Heart left ventricle (tissue), 16 donors: ENCODE measurements around the gene ARNT2. TPM values are rescaled to one million over a fixed set of nuclear protein-coding genes. Genes with fewer than 3 reads are reported as not detected.

ENCODE experiments used
- ATAC-seq, 4 donors: fragments of 200-7000 bp; cut with Tn5 transposase; one replicate each; pipeline ENCODE4 v1.9.1; 2020 to 2022; ENCODE audit warnings: moderate library complexity in 4 of 4, mild to moderate bottlenecking in 3 of 4, moderate number of reproducible peaks in 1 of 4
- DNase-seq, 5 donors: peaks; one replicate each; pipeline ENCODE4 v3.0.0-alpha.2; 2020
- H3K27ac ChIP-seq, 12 donors: fragments of 200-600 bp; sonication (generic) in 4 of 12; one replicate each; pipeline versions ENCODE4 v1.5.0 to v1.8.0; 2016 to 2022; ENCODE audit warnings: mild to moderate bottlenecking in 2 of 12
- H3K27me3 ChIP-seq, 9 donors: fragments of 200-600 bp; sonication (generic) in 2 of 9; one replicate each; pipeline versions ENCODE4 v1.5.1 to v1.8.0; 2016 to 2022; ENCODE audit warnings: mild to moderate bottlenecking in 3 of 9
- H3K36me3 ChIP-seq, 9 donors: fragments of 200-600 bp; sonication (generic) in 2 of 9; one replicate each; pipeline versions ENCODE4 v1.5.0 to v1.8.0; 2018 to 2022; ENCODE audit warnings: mild to moderate bottlenecking in 2 of 9
- H3K4me1 ChIP-seq, 12 donors: fragments of 200-600 bp; sonication (generic) in 4 of 12; one replicate each; pipeline versions ENCODE4 v1.5.0 to v1.8.0; 2016 to 2022; ENCODE audit warnings: mild to moderate bottlenecking in 3 of 12
- H3K4me3 ChIP-seq, 12 donors: fragments of 200-600 bp; sonication (generic) in 4 of 12; one replicate each; pipeline versions ENCODE4 v1.5.0 to v1.8.0; 2017 to 2022; ENCODE audit warnings: mild to moderate bottlenecking in 9 of 12, moderate library complexity in 4 of 12
- H3K9me3 ChIP-seq, 12 donors: fragments of 200-600 bp; sonication (generic) in 4 of 12; one replicate each; pipeline versions ENCODE4 v1.5.0 to v1.8.0; 2016 to 2022; ENCODE audit warnings: mild to moderate bottlenecking in 1 of 12
- CTCF ChIP-seq, 12 donors: fragments of 200-600 bp; sonication (generic) in 4 of 12; IDR thresholded peaks; one replicate each; pipeline versions ENCODE4 v1.5.0 to v1.8.0; 2018 to 2022; ENCODE audit warnings: antibody characterized with exemption in 12 of 12, mild to moderate bottlenecking in 5 of 12
- POLR2A ChIP-seq, 2 donors: fragments of 450-650 bp; IDR thresholded peaks; one replicate each; pipeline ENCODE4 v1.6.1; 2017; ENCODE audit warnings: antibody characterized with exemption in 2 of 2, mild to moderate bottlenecking in 2 of 2, moderate library complexity in 2 of 2
- WGBS, 4 donors: extraction: QIAGEN DNeasy Blood & Tissue Kit in 2 of 4; methylation state at CpG; one replicate each; pipeline versions ENCODE4 v1.1.5 to v1.1.7; 2013 to 2018; 5-methylcytosine and 5-hydroxymethylcytosine counted together
- intact Hi-C, 10 donors: fragments of 100-400 bp; cut with DNase I; formaldehyde crosslinking; loops; one replicate each; pipeline versions ENCODE4 v1.11.1 to v1.14.2; 2022
- polyA plus RNA-seq, 2 donors: library from polyadenylated mRNA; stranded (reverse); fragments of 200-250 nt; gene quantifications; one replicate each; pipeline ENCODE4 v1.2.3, GENCODE V29; 2013
- total RNA-seq, 9 donors: library from RNA; depleted of rRNA in 2 of 9; stranded (reverse); fragments of >200 nt in 2 of 9; fragmentation: NEBNext Ultra II Directional in 3 of 9; extraction: Animal tissue kit (Norgen Biotek cat#: 25700) in 3 of 9; gene quantifications; one replicate each; pipeline versions ENCODE4 v1.1.0 to v1.2.4, GENCODE V29; 2016 to 2023
- donor health status: ischemic (EF 13 %, LVEDD 7.1; RV severe dilation, severe dysfunction).
- donor health status: healthy with polysubstance abuse.
- donor health status: DM: no; HTN: yes; CAD: no.
- donor health status: DM: no; HTN: no; CAD: no.
- donor health status: ischemic (EF 25% LVEDD 6.9; RV normal size, moderate dysfunction).
- donor health status: ischemic (EF 25% LVEDD 5.7; RV mildly dilated, moderate dysfunction).
- donor health status: healthy.
- donor health status: DM: yes; HTN: yes; CAD: no.
- donor health status: ischemic (EF 35%, LVEDD 5.7; RV mildly dilated, moderate dysfunction).
- donor health status: nonischemic (EF 11% LVEDD 7.7; RV severe dilation, severe dysfunction).
- donor health status: DM: yes; HTN: yes; CAD: no.
- donor health status: PGD.
- donor health status: ischemic (EF 29% LVEDD 5.4; RV normal size, mild dysfunction).
- donor health status: nonischemic (EF 23%, LVEDD 6.1; RV moderate dilation, normal function).

Gene ARNT2
- total and polyA plus RNA-seq, 11 donors, result 1.2 to 10.0 (median 3.9) TPM

- TF ChIP-seq POLR2A (IDR thresholded peaks at IDR 0.05), result no peak
- no peak for TF ChIP-seq CTCF (IDR thresholded peaks at IDR 0.05)
- Histone ChIP-seq H3K4me1 (no peaks in the 10 kb centered on the region), H3K36me3 (no peaks in the 10 kb centered on the region), H3K4me3 (no peak overlapping the region), H3K27me3 (peaks cover 0 to 12% (median 0%) of the 10 kb centered on the region in 9 donors), H3K9me3 (no peaks in the 10 kb centered on the region), H3K27ac (no peak overlapping the region)
- 82 to 97% (median 96%) methylated on average over 3 of the region's 3 CpGs for WGBS, 4 donors
- ATAC-seq (no peak), DNase-seq (no peak)
- intact Hi-C loops, result no loop called here
Observed at GRCh38 chr15:80439140-80439539, 35.0 kb downstream of the ARNT2 start.

GRCh38 chr15:80440024-80440423 is 35.8 kb downstream of the ARNT2 start:
- no peaks in the 10 kb centered on the region for H3K9me3 ChIP-seq
- no peaks in the 10 kb centered on the region for H3K36me3 ChIP-seq
- ATAC-seq (no peak), DNase-seq (no peak)
- intact Hi-C loops, result no loop called here
- no peak overlapping the region for H3K4me3 ChIP-seq
- no peak overlapping the region for H3K27ac ChIP-seq
- H3K4me1 ChIP-seq, result no peaks in the 10 kb centered on the region
- 91 to 98% (median 96%) methylated on average over 3 of the region's 3 CpGs for WGBS, 4 donors
- peaks cover 0 to 12% (median 0%) of the 10 kb centered on the region in 9 donors for H3K27me3 ChIP-seq
- TF ChIP-seq CTCF (IDR thresholded peaks at IDR 0.05) (no peak), POLR2A (IDR thresholded peaks at IDR 0.05) (no peak)

- intact Hi-C loops, result no loop called here
- no peak for TF ChIP-seq POLR2A (IDR thresholded peaks at IDR 0.05)
- Histone ChIP-seq H3K9me3 (no peaks in the 10 kb centered on the region), H3K27me3 (peaks cover 0 to 12% (median 0%) of the 10 kb centered on the region in 9 donors), H3K4me3 (no peak overlapping the region), H3K4me1 (no peaks in the 10 kb centered on the region), H3K27ac (no peak overlapping the region), H3K36me3 (no peaks in the 10 kb centered on the region)
- WGBS, 4 donors, result 69 to 73% (median 72%) methylated on average over 3 of the region's 3 CpGs
- no peak for DNase-seq
- no peak for ATAC-seq
Observed at GRCh38 chr15:80441041-80441440, 36.9 kb downstream of the ARNT2 start.

- DNase-seq (no peak), ATAC-seq (no peak)
- intact Hi-C loops, result no loop called here
- peaks cover 0 to 12% (median 0%) of the 10 kb centered on the region in 9 donors for H3K27me3 ChIP-seq
- no peaks in the 10 kb centered on the region for H3K36me3 ChIP-seq
- 53 to 63% (median 59%) methylated on average over 7 of the region's 7 CpGs for WGBS, 4 donors
- no peaks in the 10 kb centered on the region for H3K9me3 ChIP-seq
- TF ChIP-seq POLR2A (IDR thresholded peaks at IDR 0.05) (no peak), CTCF (IDR thresholded peaks at IDR 0.05) (no peak)
- no peak overlapping the region for H3K27ac ChIP-seq
- no peak overlapping the region for H3K4me3 ChIP-seq
- no peaks in the 10 kb centered on the region for H3K4me1 ChIP-seq
Observed at GRCh38 chr15:80441714-80442113, 37.5 kb downstream of the ARNT2 start.

GRCh38 chr15:80442728-80443403 is 38.7 kb downstream of the ARNT2 start:
- peaks cover 0 to 12% (median 0%) of the 10 kb centered on the region in 9 donors for H3K27me3 ChIP-seq
- DNase-seq (no peak), ATAC-seq (no peak)
- no peak overlapping the region for H3K4me3 ChIP-seq
- WGBS, 4 donors, result 87 to 91% (median 90%) methylated on average over 6 of the region's 6 CpGs
- TF ChIP-seq POLR2A (IDR thresholded peaks at IDR 0.05) (no peak), CTCF (IDR thresholded peaks at IDR 0.05) (no peak)
- intact Hi-C loops, result no loop called here
- H3K9me3 ChIP-seq, result no peaks in the 10 kb centered on the region
- H3K27ac ChIP-seq, result no peak overlapping the region
- H3K4me1 ChIP-seq, result no peaks in the 10 kb centered on the region
- H3K36me3 ChIP-seq, result no peaks in the 10 kb centered on the region
